ENCODE measurements around the gene SUPT20HL2. TPM values are rescaled to one million over a fixed set of nuclear protein-coding genes. Genes with fewer than 3 reads are reported as not detected.
"Not testable (repeated sequence)": the region's sequence is repeated elsewhere in the genome, so short reads cannot be mapped to it uniquely, and the experiment has no call there.

SUPT20HL2 gene
- total and polyA plus RNA-seq, 4 donors: not detected

- H3K27me3 ChIP-seq (ENCODE audit: control insufficient read depth in 1 of 2, insufficient read depth in 2 of 2, low read length in 1 of 2): no peaks in the 10 kb centered on the region
- H3K27ac ChIP-seq (ENCODE audit: low read depth in 1 of 2, low read length in 2 of 2): no peak overlapping the region
- no peak overlapping the region for H3K4me3 ChIP-seq (ENCODE audit: low read length in 2 of 2)
- DNase-seq (no peak), ATAC-seq (ENCODE audit: low FRiP score) (no peak)
- no peaks in the 10 kb centered on the region for H3K36me3 ChIP-seq (ENCODE audit: control insufficient read depth in 1 of 2, insufficient read depth in 2 of 2, low read length in 1 of 2)
- intact Hi-C loops (cut with DNase I): no loop called here
- H3K9me3 ChIP-seq (ENCODE audit: control insufficient read depth, low read length): no peaks in the 10 kb centered on the region
- no peaks in the 10 kb centered on the region for H3K4me1 ChIP-seq (ENCODE audit: control insufficient read depth in 1 of 2, insufficient read depth in 2 of 2, low read length in 2 of 2)
- 43 to 96% methylated on average over 1 of the region's 1 CpG for WGBS, 2 donors
Observed at GRCh38 chrX:24316111-24316510, 2.2 kb upstream of the SUPT20HL2 start.

GRCh38 chrX:24312249-24312607 is 1.6 kb downstream of the SUPT20HL2 start:
- H3K27me3 ChIP-seq (ENCODE audit: control insufficient read depth in 1 of 2, insufficient read depth in 2 of 2, low read length in 1 of 2); DNase-seq; H3K27ac ChIP-seq (ENCODE audit: low read depth in 1 of 2, low read length in 2 of 2); H3K9me3 ChIP-seq (ENCODE audit: control insufficient read depth, low read length); H3K4me3 ChIP-seq (ENCODE audit: low read length in 2 of 2); H3K36me3 ChIP-seq (ENCODE audit: control insufficient read depth in 1 of 2, insufficient read depth in 2 of 2, low read length in 1 of 2); H3K4me1 ChIP-seq (ENCODE audit: control insufficient read depth in 1 of 2, insufficient read depth in 2 of 2, low read length in 2 of 2); intact Hi-C loops (cut with DNase I): not testable (repeated sequence)
- peak; percentile 40 for ATAC-seq (ENCODE audit: low FRiP score)
- WGBS, 2 donors: 33 to 82% methylated on average over 3 to 6 of the region's 6 CpGs

- H3K27me3 ChIP-seq (ENCODE audit: control insufficient read depth in 1 of 2, insufficient read depth in 2 of 2, low read length in 1 of 2); H3K36me3 ChIP-seq (ENCODE audit: control insufficient read depth in 1 of 2, insufficient read depth in 2 of 2, low read length in 1 of 2); H3K4me1 ChIP-seq (ENCODE audit: control insufficient read depth in 1 of 2, insufficient read depth in 2 of 2, low read length in 2 of 2); H3K27ac ChIP-seq (ENCODE audit: low read depth in 1 of 2, low read length in 2 of 2); H3K9me3 ChIP-seq (ENCODE audit: control insufficient read depth, low read length); H3K4me3 ChIP-seq (ENCODE audit: low read length in 2 of 2); intact Hi-C loops (cut with DNase I); DNase-seq: not testable (repeated sequence)
- WGBS, 2 donors: 69 to 80% methylated on average over 19 to 21 of the region's 22 CpGs
- ATAC-seq (ENCODE audit: low FRiP score): peak; percentile 24
Observed at GRCh38 chrX:24311507-24312248, 2.2 kb downstream of the SUPT20HL2 start.

- H3K36me3 ChIP-seq (ENCODE audit: control insufficient read depth in 1 of 2, insufficient read depth in 2 of 2, low read length in 1 of 2); H3K27me3 ChIP-seq (ENCODE audit: control insufficient read depth in 1 of 2, insufficient read depth in 2 of 2, low read length in 1 of 2); H3K27ac ChIP-seq (ENCODE audit: low read depth in 1 of 2, low read length in 2 of 2); DNase-seq; H3K4me1 ChIP-seq (ENCODE audit: control insufficient read depth in 1 of 2, insufficient read depth in 2 of 2, low read length in 2 of 2); H3K9me3 ChIP-seq (ENCODE audit: control insufficient read depth, low read length); intact Hi-C loops (cut with DNase I); H3K4me3 ChIP-seq (ENCODE audit: low read length in 2 of 2): not testable (repeated sequence)
- WGBS, 2 donors: 76 to 99% methylated on average over 3 of the region's 3 CpGs
- ATAC-seq (ENCODE audit: low FRiP score): peak; percentile 7
Observed at GRCh38 chrX:24310916-24311315, 3.0 kb downstream of the SUPT20HL2 start.

- H3K9me3 ChIP-seq (ENCODE audit: control insufficient read depth, low read length); DNase-seq; intact Hi-C loops (cut with DNase I); H3K27ac ChIP-seq (ENCODE audit: low read depth in 1 of 2, low read length in 2 of 2); ATAC-seq (ENCODE audit: low FRiP score); H3K36me3 ChIP-seq (ENCODE audit: control insufficient read depth in 1 of 2, insufficient read depth in 2 of 2, low read length in 1 of 2); H3K4me1 ChIP-seq (ENCODE audit: control insufficient read depth in 1 of 2, insufficient read depth in 2 of 2, low read length in 2 of 2); H3K4me3 ChIP-seq (ENCODE audit: low read length in 2 of 2); H3K27me3 ChIP-seq (ENCODE audit: control insufficient read depth in 1 of 2, insufficient read depth in 2 of 2, low read length in 1 of 2): not testable (repeated sequence)
- WGBS, 2 donors: 92 to 95% methylated on average over 5 of the region's 6 CpGs
Observed at GRCh38 chrX:24309580-24310374, 4.1 kb downstream of the SUPT20HL2 start.

- H3K36me3 ChIP-seq (ENCODE audit: control insufficient read depth in 1 of 2, insufficient read depth in 2 of 2, low read length in 1 of 2); DNase-seq; intact Hi-C loops (cut with DNase I); H3K4me1 ChIP-seq (ENCODE audit: control insufficient read depth in 1 of 2, insufficient read depth in 2 of 2, low read length in 2 of 2); ATAC-seq (ENCODE audit: low FRiP score); H3K9me3 ChIP-seq (ENCODE audit: control insufficient read depth, low read length); H3K27me3 ChIP-seq (ENCODE audit: control insufficient read depth in 1 of 2, insufficient read depth in 2 of 2, low read length in 1 of 2); H3K27ac ChIP-seq (ENCODE audit: low read depth in 1 of 2, low read length in 2 of 2); H3K4me3 ChIP-seq (ENCODE audit: low read length in 2 of 2): not testable (repeated sequence)
- WGBS, 2 donors: 78 to 85% methylated on average over 3 to 4 of the region's 4 CpGs
Observed at GRCh38 chrX:24308803-24309202, 5.1 kb downstream of the SUPT20HL2 start.

- Histone ChIP-seq H3K4me3 (ENCODE audit: low read length in 2 of 2) (no peak overlapping the region), H3K27me3 (ENCODE audit: control insufficient read depth in 1 of 2, insufficient read depth in 2 of 2, low read length in 1 of 2) (no peaks in the 10 kb centered on the region), H3K27ac (ENCODE audit: low read depth in 1 of 2, low read length in 2 of 2) (no peak overlapping the region), H3K4me1 (ENCODE audit: control insufficient read depth in 1 of 2, insufficient read depth in 2 of 2, low read length in 2 of 2) (no peaks in the 10 kb centered on the region), H3K36me3 (ENCODE audit: control insufficient read depth in 1 of 2, insufficient read depth in 2 of 2, low read length in 1 of 2) (no peaks in the 10 kb centered on the region), H3K9me3 (ENCODE audit: control insufficient read depth, low read length) (no peaks in the 10 kb centered on the region)
- 32 to 74% methylated on average over 6 of the region's 6 CpGs for WGBS, 2 donors
- DNase-seq (no peak), ATAC-seq (ENCODE audit: low FRiP score) (no peak)
- intact Hi-C loops (cut with DNase I): no loop called here
Observed at GRCh38 chrX:24306440-24306839, 7.4 kb downstream of the SUPT20HL2 start.

- no peaks in the 10 kb centered on the region for H3K36me3 ChIP-seq (ENCODE audit: control insufficient read depth in 1 of 2, insufficient read depth in 2 of 2, low read length in 1 of 2)
- DNase-seq (no peak), ATAC-seq (ENCODE audit: low FRiP score) (no peak)
- H3K4me1 ChIP-seq (ENCODE audit: control insufficient read depth in 1 of 2, insufficient read depth in 2 of 2, low read length in 2 of 2): no peaks in the 10 kb centered on the region
- H3K4me3 ChIP-seq (ENCODE audit: low read length in 2 of 2): no peak overlapping the region
- intact Hi-C loops (cut with DNase I): no loop called here
- H3K27ac ChIP-seq (ENCODE audit: low read depth in 1 of 2, low read length in 2 of 2): no peak overlapping the region
- 40 to 46% methylated on average over 7 of the region's 7 CpGs for WGBS, 2 donors
- no peaks in the 10 kb centered on the region for H3K27me3 ChIP-seq (ENCODE audit: control insufficient read depth in 1 of 2, insufficient read depth in 2 of 2, low read length in 1 of 2)
- no peaks in the 10 kb centered on the region for H3K9me3 ChIP-seq (ENCODE audit: control insufficient read depth, low read length)
Observed at GRCh38 chrX:24305905-24306304, 8.0 kb downstream of the SUPT20HL2 start.

- Histone ChIP-seq H3K36me3 (ENCODE audit: control insufficient read depth in 1 of 2, insufficient read depth in 2 of 2, low read length in 1 of 2) (no peaks in the 10 kb centered on the region), H3K4me3 (ENCODE audit: low read length in 2 of 2) (no peak overlapping the region), H3K27ac (ENCODE audit: low read depth in 1 of 2, low read length in 2 of 2) (no peak overlapping the region), H3K4me1 (ENCODE audit: control insufficient read depth in 1 of 2, insufficient read depth in 2 of 2, low read length in 2 of 2) (no peaks in the 10 kb centered on the region), H3K9me3 (ENCODE audit: control insufficient read depth, low read length) (no peaks in the 10 kb centered on the region), H3K27me3 (ENCODE audit: control insufficient read depth in 1 of 2, insufficient read depth in 2 of 2, low read length in 1 of 2) (no peaks in the 10 kb centered on the region)
- intact Hi-C loops (cut with DNase I): no loop called here
- ATAC-seq (ENCODE audit: low FRiP score) (no peak), DNase-seq (no peak)
- WGBS, 2 donors: 70 to 98% methylated on average over 2 of the region's 2 CpGs
Observed at GRCh38 chrX:24301806-24302205, 12.1 kb downstream of the SUPT20HL2 start.

Measured in aorta (tissue), 5 donors.